Fibroblast of villous mesenchyme (primary cell): ENCODE results near the gene EMSY. TPM values are rescaled to one million over a fixed set of nuclear protein-coding genes. Genes with fewer than 3 reads are reported as not detected.

Experiments
- DNase-seq: peaks from one replicate; pipeline ENCODE4 v3.0.0-alpha.2; 2010; ENCODE audit warnings: low read depth
- H3K4me3 ChIP-seq: 2 replicates; pipeline ENCODE4 v1.5.1; 2011; ENCODE audit warnings: low read depth, mild to moderate bottlenecking, low read length
- CTCF ChIP-seq: IDR thresholded peaks from 2 replicates; pipeline ENCODE4 v1.5.1; 2012; ENCODE audit warnings: low read depth, mild to moderate bottlenecking, low read length; ENCODE audit not compliant: insufficient read depth
- total RNA-seq: library from RNA; depleted of rRNA; stranded (reverse); fragments of >200 nt; gene quantifications from 2 replicates; pipeline ENCODE4 v1.2.3, GENCODE V29; 2012

Gene EMSY
- total RNA-seq, 1 donor: 22.0 TPM

DNA sequence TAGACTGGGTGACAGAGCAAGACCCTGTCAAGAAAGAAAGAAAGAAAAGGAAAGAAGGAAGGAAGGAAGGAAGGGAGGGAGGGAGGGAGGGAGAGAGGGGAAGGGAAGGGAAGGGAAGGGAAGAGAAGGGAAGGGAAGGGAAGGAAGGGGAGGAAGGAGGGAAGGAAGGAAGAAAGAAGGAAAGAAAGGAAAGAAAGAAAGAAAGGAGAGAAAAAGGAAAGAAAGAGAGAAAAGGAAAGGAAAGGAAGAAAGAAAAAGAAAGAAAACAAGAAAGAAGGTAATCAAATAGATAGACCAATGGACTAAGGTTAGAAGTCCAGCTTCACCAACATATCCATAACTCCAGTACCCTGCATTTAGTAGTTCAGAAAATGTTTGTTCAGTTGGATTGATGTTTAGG, 18.2 kb upstream of the EMSY start:
- no peak for TF ChIP-seq CTCF
- no peak for DNase-seq
- H3K4me3 ChIP-seq: no peak overlapping the region

- TF ChIP-seq CTCF: no peak
- no peak overlapping the region for H3K4me3 ChIP-seq
- no peak for DNase-seq
These were observed 8.8 kb upstream of the EMSY start for GRCh38 chr11:76436020-76436419.

GRCh38 chr11:76443268-76443980, 1.4 kb upstream of the EMSY start:
- peak; percentile 22 for DNase-seq
- TF ChIP-seq CTCF: no peak
- peak overlapping the region; percentile 99 for H3K4me3 ChIP-seq

DNA sequence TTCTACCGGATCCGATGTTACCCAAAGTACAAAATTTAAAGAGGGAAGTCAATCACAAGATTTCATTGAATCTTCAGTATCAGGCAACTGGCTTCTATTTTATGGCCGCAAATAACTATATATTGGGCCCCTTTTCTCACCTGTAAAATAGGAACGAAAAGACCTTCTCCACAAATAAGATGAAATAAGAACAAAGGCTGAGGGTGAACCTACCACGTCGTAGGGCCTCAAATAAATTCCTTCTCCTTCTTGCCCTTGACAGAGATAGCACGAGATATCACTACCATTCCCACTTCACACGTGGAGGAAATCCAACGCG, 794 bp upstream of the EMSY start:
- DNase-seq: no peak
- TF ChIP-seq CTCF: no peak
- peak overlapping the region; percentile 99 for H3K4me3 ChIP-seq

- peak overlapping the region; percentile 99 for H3K4me3 ChIP-seq
- peak; percentile 87 for DNase-seq
- no peak for TF ChIP-seq CTCF
These were observed 585 bp downstream of the EMSY start for GRCh38 chr11:76445121-76446084.

DNA sequence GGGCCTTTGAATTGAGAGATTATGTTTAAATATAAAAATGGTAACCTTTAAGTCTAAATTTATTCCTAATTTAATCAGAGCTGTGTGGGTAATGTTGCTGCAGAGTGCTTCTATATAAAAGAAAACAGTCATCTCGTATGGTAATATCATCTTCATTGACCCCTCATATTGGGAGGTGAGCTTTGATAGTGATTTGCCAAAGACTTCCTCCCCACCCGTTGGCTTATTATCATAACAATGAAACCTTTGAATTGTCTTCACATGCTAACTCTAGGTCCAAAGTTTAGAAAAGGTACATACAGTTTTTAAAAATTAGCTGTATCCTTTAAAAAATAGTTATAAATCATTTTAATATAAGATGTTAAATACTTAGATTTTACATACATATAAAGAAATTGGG, 3.7 kb downstream of the EMSY start:
- H3K4me3 ChIP-seq: no peak overlapping the region
- no peak for TF ChIP-seq CTCF
- no peak for DNase-seq
